Colonic mucosa (tissue), 4 donors: Measurements from ENCODE around the gene SORL1-AS1.
A peak's percentile ranks its signal among the peaks of the same experiment; 100 is the strongest.

Experiments
- DNase-seq: peaks from one replicate; pipeline ENCODE4 v3.0.0-alpha.2; 2020
- H3K27ac ChIP-seq: fragments of 200-600 bp; one replicate; pipeline ENCODE4 v1.8.0; 2021
- H3K27me3 ChIP-seq: fragments of 200-600 bp; one replicate; pipeline ENCODE4 v1.8.0; 2021
- H3K36me3 ChIP-seq: fragments of 200-600 bp; one replicate; pipeline ENCODE4 v1.8.0; 2021
- H3K4me1 ChIP-seq: fragments of 200-600 bp; one replicate; pipeline ENCODE4 v1.8.0; 2021; ENCODE audit warnings: mild to moderate bottlenecking
- H3K4me3 ChIP-seq: fragments of 200-600 bp; one replicate; pipeline ENCODE4 v1.8.0; 2021
- H3K9ac ChIP-seq, 2 donors: one replicate each; pipeline ENCODE4 v1.7.0; 2013; ENCODE audit warnings: control low read depth in 2 of 2, low read depth in 2 of 2, low read length in 2 of 2
- H3K9me3 ChIP-seq: fragments of 200-600 bp; one replicate; pipeline ENCODE4 v1.8.0; 2021
- CTCF ChIP-seq: fragments of 200-600 bp; IDR thresholded peaks from one replicate; pipeline ENCODE4 v1.8.0; 2022; ENCODE audit warnings: antibody characterized with exemption, mild to moderate bottlenecking
- intact Hi-C: fragments of 100-400 bp; cut with DNase I; formaldehyde crosslinking; loops from one replicate; pipeline ENCODE4 v1.14.1; 2022
- donor health status: healthy.
- donor health status: DM: no; HTN: no; CAD: no.
- donor health status: DM: no; HTN: no; CAD: no.

The SORL1-AS1 gene

GRCh38 chr11:121435132-121435531 lies 17.6 kb downstream of the SORL1-AS1 start:
- Histone ChIP-seq H3K4me1 (no peaks in the 10 kb centered on the region), H3K4me3 (no peak overlapping the region), H3K9me3 (no peaks in the 10 kb centered on the region), H3K36me3 (no peaks in the 10 kb centered on the region), H3K27me3 (no peaks in the 10 kb centered on the region), H3K9ac (no peak overlapping the region), H3K27ac (no peak overlapping the region)
- no peak for DNase-seq
- TF ChIP-seq CTCF: no peak
- intact Hi-C loops: no loop called here

- Histone ChIP-seq H3K9me3 (no peaks in the 10 kb centered on the region), H3K4me1 (no peaks in the 10 kb centered on the region), H3K4me3 (no peak overlapping the region), H3K36me3 (no peaks in the 10 kb centered on the region), H3K27me3 (no peaks in the 10 kb centered on the region), H3K9ac (no peak overlapping the region), H3K27ac (no peak overlapping the region)
- TF ChIP-seq CTCF: no peak
- intact Hi-C loops: no loop called here
- no peak for DNase-seq
Observed at GRCh38 chr11:121431820-121432526, 20.8 kb downstream of the SORL1-AS1 start.

DNA sequence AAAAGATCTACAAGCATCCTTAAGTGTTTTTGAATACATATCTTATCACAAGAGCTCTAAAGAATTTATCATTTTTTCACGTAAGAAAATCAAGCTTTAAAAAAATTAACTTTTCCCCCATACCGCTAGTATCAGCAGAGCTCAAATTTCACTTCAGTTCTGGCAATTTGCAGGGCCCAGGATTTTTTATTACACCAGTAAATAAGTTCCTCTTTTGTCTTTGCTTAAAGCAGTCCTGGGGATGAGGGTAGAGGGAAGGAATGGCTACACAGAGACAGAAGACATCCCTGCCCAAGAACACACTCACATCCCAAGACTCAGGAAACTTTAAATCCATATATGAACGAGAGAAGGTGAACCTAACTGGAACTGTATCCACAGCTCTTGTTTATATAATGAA lies 23.2 kb downstream of the SORL1-AS1 start:
- no peaks in the 10 kb centered on the region for H3K9me3 ChIP-seq
- no peak for DNase-seq
- no peaks in the 10 kb centered on the region for H3K36me3 ChIP-seq
- H3K4me3 ChIP-seq: no peak overlapping the region
- H3K4me1 ChIP-seq: no peaks in the 10 kb centered on the region
- no peak overlapping the region for H3K9ac ChIP-seq
- no peak overlapping the region for H3K27ac ChIP-seq
- no peaks in the 10 kb centered on the region for H3K27me3 ChIP-seq
- intact Hi-C loops: no loop called here
- TF ChIP-seq CTCF: no peak

- Histone ChIP-seq H3K4me3 (peak overlapping the region; percentile 19), H3K9me3 (no peaks in the 10 kb centered on the region), H3K27me3 (no peaks in the 10 kb centered on the region), H3K27ac (no peak overlapping the region), H3K36me3 (no peaks in the 10 kb centered on the region), H3K9ac (no peak overlapping the region), H3K4me1 (no peaks in the 10 kb centered on the region)
- intact Hi-C loops: no loop called here
- no peak for TF ChIP-seq CTCF
- DNase-seq: no peak
Observed at GRCh38 chr11:121427400-121427744, 25.4 kb downstream of the SORL1-AS1 start.

GRCh38 chr11:121426476-121427399 lies 26.0 kb downstream of the SORL1-AS1 start:
- no peak for TF ChIP-seq CTCF
- Histone ChIP-seq H3K9me3 (no peaks in the 10 kb centered on the region), H3K27me3 (no peaks in the 10 kb centered on the region), H3K27ac (no peak overlapping the region), H3K36me3 (no peaks in the 10 kb centered on the region), H3K9ac (peak overlapping the region in 1 of 2 donors; percentile 14), H3K4me3 (peak overlapping the region; percentile 19), H3K4me1 (no peaks in the 10 kb centered on the region)
- DNase-seq: peak; percentile 58
- intact Hi-C loops: no loop called here
